Ascending aorta (tissue), 2 donors: Measurements from ENCODE around the gene PTPRG. TPM values are rescaled to one million over a fixed set of nuclear protein-coding genes. Genes with fewer than 3 reads are reported as not detected.

Experiments
- DNase-seq, 2 donors: peaks; one replicate each; pipeline ENCODE4 v3.0.0-alpha.2; 2019; ENCODE audit warnings: low spot score in 2 of 2
- H3K27ac ChIP-seq, 2 donors: fragments of 200-600 bp; sonication (generic); one replicate each; pipeline ENCODE4 v1.5.1; 2016 to 2017; ENCODE audit warnings: mild to moderate bottlenecking in 1 of 2
- H3K27me3 ChIP-seq: fragments of 200-600 bp; sonication (generic); one replicate; pipeline ENCODE4 v1.5.1; 2017
- H3K36me3 ChIP-seq, 2 donors: fragments of 200-600 bp; sonication (generic); one replicate each; pipeline ENCODE4 v1.5.1; 2016
- H3K4me1 ChIP-seq, 2 donors: fragments of 200-600 bp; sonication (generic); one replicate each; pipeline ENCODE4 v1.5.1; 2016 to 2017; ENCODE audit warnings: mild to moderate bottlenecking in 1 of 2
- H3K4me3 ChIP-seq, 2 donors: fragments of 200-600 bp; sonication (generic); one replicate each; pipeline ENCODE4 v1.5.1; 2016 to 2017; ENCODE audit warnings: mild to moderate bottlenecking in 1 of 2
- H3K9me3 ChIP-seq, 2 donors: fragments of 200-600 bp; sonication (generic); one replicate each; pipeline ENCODE4 v1.5.1; 2016
- CTCF ChIP-seq, 3 experiments: fragments of 200-600 bp in 2 of 3; fragments of 450-650 bp in 1 of 3; sonication (generic) in 2 of 3; IDR thresholded peaks; one replicate each; pipeline ENCODE4 v1.5.1; 2016 to 2019; ENCODE audit warnings: antibody characterized with exemption in 3 of 3, mild to moderate bottlenecking in 1 of 3, moderate library complexity in 1 of 3
- intact Hi-C: fragments of 100-400 bp; cut with DNase I; formaldehyde crosslinking; loops from one replicate; pipeline ENCODE4 v1.15.1; 2023
- total RNA-seq: library from RNA; depleted of rRNA; stranded (reverse); fragments of >200 nt; gene quantifications from one replicate; pipeline ENCODE4 v1.1.0, GENCODE V29; 2016

PTPRG gene
- total RNA-seq, 1 donor from 2014 or later: 129 TPM

- H3K4me1 ChIP-seq: no peaks in the 10 kb centered on the region
- no peaks in the 10 kb centered on the region for H3K36me3 ChIP-seq
- H3K27ac ChIP-seq: no peak overlapping the region
- no peak for TF ChIP-seq CTCF (IDR thresholded peaks at IDR 0.05)
- no peaks in the 10 kb centered on the region for H3K27me3 ChIP-seq
- no peak overlapping the region for H3K4me3 ChIP-seq
- intact Hi-C loops: no loop called here
- H3K9me3 ChIP-seq: no peaks in the 10 kb centered on the region
- DNase-seq: no peak
Measured at GRCh38 chr3:61725851-61726333, 164.5 kb downstream of the PTPRG start.

- no peak overlapping the region for H3K27ac ChIP-seq
- intact Hi-C loops: no loop called here
- no peaks in the 10 kb centered on the region for H3K4me1 ChIP-seq
- H3K27me3 ChIP-seq: no peaks in the 10 kb centered on the region
- no peak overlapping the region for H3K4me3 ChIP-seq
- DNase-seq: no peak
- TF ChIP-seq CTCF (IDR thresholded peaks at IDR 0.05): no peak
- H3K36me3 ChIP-seq: no peaks in the 10 kb centered on the region
- no peaks in the 10 kb centered on the region for H3K9me3 ChIP-seq
Measured at GRCh38 chr3:61727435-61727834, 166.1 kb downstream of the PTPRG start.

GRCh38 chr3:61729038-61729634 lies 167.8 kb downstream of the PTPRG start:
- H3K4me1 ChIP-seq: peaks cover 0 to 3% of the 10 kb centered on the region in 2 donors
- H3K9me3 ChIP-seq: no peaks in the 10 kb centered on the region
- H3K36me3 ChIP-seq: no peaks in the 10 kb centered on the region
- no peaks in the 10 kb centered on the region for H3K27me3 ChIP-seq
- H3K27ac ChIP-seq: no peak overlapping the region
- H3K4me3 ChIP-seq: no peak overlapping the region
- intact Hi-C loops: no loop called here
- no peak for DNase-seq
- TF ChIP-seq CTCF (IDR thresholded peaks at IDR 0.05): no peak

DNA sequence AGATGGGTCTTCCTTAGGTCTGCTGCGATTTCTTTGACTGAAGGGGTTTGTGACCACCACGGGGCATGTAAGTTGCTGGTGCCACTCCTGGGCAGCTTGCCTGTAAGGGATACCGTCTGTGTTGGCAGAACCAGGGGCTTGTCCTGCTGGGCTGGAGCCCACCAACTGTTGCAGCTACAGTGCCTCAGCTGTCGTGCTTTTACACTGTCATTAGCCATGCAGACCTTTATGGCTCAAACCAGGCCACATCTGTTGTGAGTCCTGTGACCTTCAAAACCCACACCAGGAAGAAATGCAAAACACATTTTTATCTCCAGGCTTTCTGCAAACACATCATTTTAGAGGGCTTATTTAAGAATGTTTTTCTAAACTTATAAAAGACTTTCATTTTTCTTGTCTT lies 168.7 kb downstream of the PTPRG start:
- no peaks in the 10 kb centered on the region for H3K9me3 ChIP-seq
- H3K4me3 ChIP-seq: no peak overlapping the region
- H3K4me1 ChIP-seq: peaks cover 0 to 3% of the 10 kb centered on the region in 2 donors
- no peaks in the 10 kb centered on the region for H3K36me3 ChIP-seq
- no peak for DNase-seq
- H3K27ac ChIP-seq: no peak overlapping the region
- intact Hi-C loops: no loop called here
- no peak for TF ChIP-seq CTCF (IDR thresholded peaks at IDR 0.05)
- H3K27me3 ChIP-seq: no peaks in the 10 kb centered on the region

DNA sequence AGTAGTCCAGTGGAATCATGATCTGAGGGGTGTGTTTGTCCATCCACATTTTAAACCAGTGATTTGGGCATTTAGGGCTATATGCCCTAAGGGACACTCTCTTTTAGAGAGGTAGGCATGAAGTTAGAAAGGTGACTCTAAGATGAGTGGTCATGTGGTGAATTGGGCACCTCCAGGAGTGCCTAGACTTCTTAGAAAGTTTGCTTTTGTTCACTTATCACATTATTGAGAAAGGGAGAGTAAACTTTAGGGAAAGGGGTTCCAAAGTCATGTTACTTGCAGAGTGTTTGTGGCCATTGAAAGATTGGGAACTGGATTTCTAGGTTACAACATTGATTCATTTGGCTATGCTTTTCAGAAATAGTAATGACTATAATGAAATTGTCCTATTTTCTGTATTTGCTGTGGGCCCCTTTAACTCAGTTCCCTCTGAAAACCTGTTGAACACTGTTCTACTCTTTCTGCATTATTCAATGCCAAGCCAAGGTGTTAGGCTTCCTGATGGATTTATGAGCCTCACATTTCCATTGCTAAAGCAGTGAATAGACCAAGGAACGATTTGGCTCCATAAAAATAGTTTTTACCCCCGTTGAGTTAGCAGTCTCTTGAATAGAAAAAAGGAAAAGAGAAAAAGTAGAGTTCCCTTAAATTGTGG lies 169.3 kb downstream of the PTPRG start:
- intact Hi-C loops: no loop called here
- H3K4me3 ChIP-seq: no peak overlapping the region
- TF ChIP-seq CTCF (IDR thresholded peaks at IDR 0.05): no peak
- H3K9me3 ChIP-seq: no peaks in the 10 kb centered on the region
- H3K36me3 ChIP-seq: no peaks in the 10 kb centered on the region
- no peak overlapping the region for H3K27ac ChIP-seq
- DNase-seq: no peak
- H3K27me3 ChIP-seq: no peaks in the 10 kb centered on the region
- H3K4me1 ChIP-seq: peaks cover 0 to 3% of the 10 kb centered on the region in 2 donors
